IPS DF 4.7 (cell line): ENCODE data around the gene NBPF1.
"Not testable (repeated sequence)": the region's sequence is repeated elsewhere in the genome, so short reads cannot be mapped to it uniquely, and the experiment has no call there.

Experiments
- DNase-seq: peaks from one replicate; pipeline ENCODE4 v3.0.0-alpha.2; 2013; ENCODE audit warnings: low spot score; ENCODE audit errors: extremely low read depth

The NBPF1 gene

GRCh38 chr1:16642025-16642966 is 28.9 kb upstream of the NBPF1 start:
- not testable (repeated sequence) for DNase-seq

- not testable (repeated sequence) for DNase-seq
Observed at GRCh38 chr1:16641159-16641975, 28.0 kb upstream of the NBPF1 start.

GRCh38 chr1:16639091-16640031 is 26.0 kb upstream of the NBPF1 start:
- DNase-seq, result not testable (repeated sequence)

GRCh38 chr1:16637941-16638778 is 24.8 kb upstream of the NBPF1 start:
- not testable (repeated sequence) for DNase-seq

- DNase-seq, result not testable (repeated sequence)
Observed at GRCh38 chr1:16636551-16637195, 23.3 kb upstream of the NBPF1 start.

GRCh38 chr1:16635959-16636358 is 22.6 kb upstream of the NBPF1 start:
- not testable (repeated sequence) for DNase-seq

GRCh38 chr1:16633540-16634282 is 20.3 kb upstream of the NBPF1 start:
- DNase-seq, result not testable (repeated sequence)

- DNase-seq, result not testable (repeated sequence)
Observed at GRCh38 chr1:16632044-16632850, 18.9 kb upstream of the NBPF1 start.

GRCh38 chr1:16631248-16632043 is 18.1 kb upstream of the NBPF1 start:
- DNase-seq, result no peak

GRCh38 chr1:16630661-16631247 is 17.4 kb upstream of the NBPF1 start:
- no peak for DNase-seq

- DNase-seq, result not testable (repeated sequence)
Observed at GRCh38 chr1:16629916-16630530, 16.7 kb upstream of the NBPF1 start.

- DNase-seq, result no peak
Observed at GRCh38 chr1:16628361-16629111, 15.2 kb upstream of the NBPF1 start.

- DNase-seq, result not testable (repeated sequence)
Observed at GRCh38 chr1:16626409-16626983, 13.1 kb upstream of the NBPF1 start.

- DNase-seq, result no peak
Observed at GRCh38 chr1:16625497-16626408, 12.4 kb upstream of the NBPF1 start.
